GM21526 (cell line): ENCODE results near the gene ABHD16A.

ENCODE experiments used
- ATAC-seq: cut with Tn5 transposase; IDR thresholded peaks from one replicate; pipeline ENCODE4 v1.9.1; 2021; ENCODE audit warnings: moderate library complexity; ENCODE audit not compliant: unreplicated experiment, low FRiP score

Gene ABHD16A

GRCh38 chr6:31732029-31732428, 28.9 kb upstream of the ABHD16A start:
- no peak for ATAC-seq

DNA sequence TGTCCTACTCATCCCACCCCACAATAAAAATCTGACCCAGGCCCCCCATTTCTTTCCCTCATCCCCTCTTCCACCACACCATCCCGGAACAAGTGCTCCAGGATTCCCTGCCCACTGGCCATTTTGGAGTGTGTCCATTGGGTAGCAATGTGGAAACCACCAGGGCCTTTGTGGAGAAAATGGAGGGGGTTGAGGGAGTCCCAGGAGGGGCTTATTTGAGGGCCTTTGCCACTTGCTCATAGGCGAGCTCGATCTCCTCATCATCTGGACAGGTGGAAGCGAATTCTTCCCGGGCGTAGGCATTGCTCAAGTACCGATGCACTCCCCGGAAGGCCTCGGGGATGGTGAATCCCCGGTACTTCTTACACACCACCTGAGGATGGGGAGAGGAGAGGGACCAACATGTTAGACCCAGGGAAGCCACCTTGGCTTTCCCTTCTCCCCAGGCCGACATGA, 27.5 kb upstream of the ABHD16A start:
- no peak for ATAC-seq

DNA sequence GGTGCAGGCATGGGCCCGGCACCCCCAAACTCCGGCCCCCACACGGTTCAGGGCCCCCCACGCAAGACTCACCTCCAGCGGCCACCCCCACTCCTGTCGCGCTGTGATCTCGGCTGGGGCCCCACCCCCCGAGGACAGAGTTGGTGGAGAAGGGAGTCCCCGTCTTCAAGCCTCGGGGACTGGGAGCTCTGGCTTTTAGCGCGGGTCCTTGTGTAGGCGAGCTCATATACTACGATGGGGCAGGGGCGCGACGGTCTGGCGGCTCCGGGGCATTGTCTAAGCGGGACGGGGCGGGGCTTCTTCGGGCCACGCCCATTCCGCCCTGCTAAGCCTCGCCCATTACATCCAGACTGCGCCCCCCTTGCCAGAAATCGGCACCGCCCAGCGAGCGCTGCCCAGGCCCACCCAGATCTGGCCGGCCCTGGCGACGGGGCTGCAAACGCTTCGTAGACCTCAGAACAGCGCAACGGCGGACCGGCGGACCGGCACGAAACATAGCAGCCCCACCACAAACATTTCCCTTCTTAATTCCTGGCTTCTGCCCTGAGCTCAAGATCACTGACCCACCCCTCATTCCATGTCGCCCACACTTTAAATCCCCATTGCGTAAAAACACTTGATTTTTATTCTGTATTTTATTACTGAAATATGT, 27.0 kb upstream of the ABHD16A start:
- ATAC-seq: no peak

DNA sequence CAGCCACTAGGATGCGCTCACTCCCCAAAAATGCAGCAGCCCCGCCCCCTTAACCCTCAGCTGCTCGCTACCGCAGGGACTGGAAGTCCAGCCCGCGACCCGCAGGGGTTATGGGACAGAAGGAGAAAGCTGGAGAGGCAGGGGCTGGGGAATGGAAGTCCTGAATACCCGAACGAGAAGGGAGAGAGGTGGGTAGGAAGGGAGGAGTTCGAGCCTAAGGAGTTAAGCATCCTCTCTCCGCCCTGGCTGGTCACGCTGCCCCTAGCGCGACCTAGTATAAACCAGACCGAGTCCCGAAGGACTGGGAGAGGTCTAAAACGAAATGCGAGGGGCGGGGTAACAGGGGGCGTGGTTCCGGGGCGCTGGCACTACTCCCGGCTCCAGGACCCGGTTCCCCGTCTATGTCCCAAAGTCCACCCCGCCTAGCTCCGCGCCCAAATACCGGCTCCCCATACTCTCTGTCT, 26.4 kb upstream of the ABHD16A start:
- no peak for ATAC-seq

GRCh38 chr6:31728767-31729514, 25.8 kb upstream of the ABHD16A start, which contains the start of gene DDAH2:
Gene DDAH2 (minus strand): TSS chr6:31729299. CDS start chr6:31729161, 138 bp downstream.
- ATAC-seq: no peak

DNA sequence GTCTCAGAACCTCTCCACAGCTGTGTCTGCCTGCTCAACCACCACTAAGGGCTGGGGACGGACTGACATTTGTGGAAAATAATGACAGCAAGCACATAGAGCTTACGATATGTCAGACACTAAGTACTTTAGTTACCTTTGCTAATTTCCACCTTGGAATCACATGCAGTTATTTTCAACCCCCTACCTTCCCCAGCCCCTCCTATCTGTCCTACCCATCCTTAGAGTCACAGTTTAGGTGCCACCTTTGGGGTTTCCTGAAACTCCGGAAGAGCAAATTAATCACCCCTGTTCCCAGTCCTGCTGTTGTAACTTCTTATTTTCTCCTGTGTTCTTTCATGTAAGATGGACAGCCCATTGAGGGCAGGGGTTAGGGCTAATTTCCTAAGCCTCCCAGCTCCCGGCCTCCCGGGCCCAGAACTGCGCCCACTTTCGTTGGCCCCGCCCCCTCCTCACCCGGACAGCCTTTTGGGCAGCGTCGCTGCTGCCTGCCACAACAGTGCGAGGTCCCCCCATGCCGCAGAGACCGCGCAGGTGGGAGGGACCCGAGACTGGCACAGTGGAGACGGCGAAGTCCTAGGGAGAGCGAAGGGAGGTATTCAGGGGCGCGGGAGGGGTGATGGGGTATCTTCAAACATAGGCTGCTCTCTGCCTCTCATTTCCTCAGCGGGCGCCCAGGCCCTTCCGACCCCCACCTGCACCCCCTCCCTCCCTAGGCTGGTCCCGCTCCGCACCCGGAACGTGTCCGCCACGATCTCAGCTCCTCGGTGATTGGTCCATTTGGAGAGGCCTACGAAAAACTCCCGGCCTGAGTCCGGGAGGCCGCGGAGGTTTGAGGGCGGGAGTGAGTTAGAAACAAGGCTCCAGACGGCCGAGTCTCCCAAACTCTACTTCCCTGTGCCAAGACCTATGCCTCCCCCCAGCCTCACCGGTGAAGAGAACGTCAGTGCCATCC, 24.9 kb upstream of the ABHD16A start:
- no peak for ATAC-seq

GRCh38 chr6:31727034-31727716, 24.1 kb upstream of the ABHD16A start:
- no peak for ATAC-seq

DNA sequence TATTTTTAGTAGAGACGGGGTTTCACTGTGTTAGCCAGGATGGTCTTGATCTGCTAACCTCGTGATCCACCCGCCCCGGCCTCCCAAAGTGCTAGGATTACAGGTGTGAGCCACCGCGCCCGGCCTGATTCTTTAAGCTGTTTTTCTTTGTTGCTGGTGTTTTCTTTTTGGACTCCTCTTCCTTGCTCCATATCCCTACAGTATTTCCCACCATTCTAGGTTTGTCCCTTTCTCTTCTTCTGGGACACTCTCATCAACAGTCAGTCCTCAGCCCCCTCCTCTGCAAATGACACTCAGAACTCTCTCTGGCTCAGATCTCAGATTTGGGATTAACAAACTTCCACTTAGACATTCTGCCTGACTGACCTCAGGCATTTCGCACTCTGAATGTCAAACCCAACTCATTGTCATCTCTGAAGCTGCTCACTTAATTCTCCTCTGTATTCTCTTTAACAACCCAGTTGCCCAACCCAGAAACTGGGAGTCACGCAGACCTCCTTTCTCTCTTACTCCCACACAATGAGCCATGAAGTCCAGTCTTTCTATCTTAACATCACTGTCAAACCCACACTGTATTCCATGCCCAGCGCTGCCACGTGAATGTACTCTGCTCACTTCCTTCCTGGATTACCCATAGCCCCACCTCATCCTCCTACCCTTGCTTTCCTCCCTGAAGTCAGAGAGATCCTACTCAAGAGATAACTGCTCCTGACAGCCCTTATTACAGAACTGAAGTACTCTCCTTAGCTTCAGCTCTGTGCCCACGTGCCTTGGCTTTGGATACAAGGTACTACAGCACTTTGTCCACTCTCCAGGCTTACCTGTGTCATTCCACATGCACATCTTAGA, 22.6 kb upstream of the ABHD16A start:
- no peak for ATAC-seq

DNA sequence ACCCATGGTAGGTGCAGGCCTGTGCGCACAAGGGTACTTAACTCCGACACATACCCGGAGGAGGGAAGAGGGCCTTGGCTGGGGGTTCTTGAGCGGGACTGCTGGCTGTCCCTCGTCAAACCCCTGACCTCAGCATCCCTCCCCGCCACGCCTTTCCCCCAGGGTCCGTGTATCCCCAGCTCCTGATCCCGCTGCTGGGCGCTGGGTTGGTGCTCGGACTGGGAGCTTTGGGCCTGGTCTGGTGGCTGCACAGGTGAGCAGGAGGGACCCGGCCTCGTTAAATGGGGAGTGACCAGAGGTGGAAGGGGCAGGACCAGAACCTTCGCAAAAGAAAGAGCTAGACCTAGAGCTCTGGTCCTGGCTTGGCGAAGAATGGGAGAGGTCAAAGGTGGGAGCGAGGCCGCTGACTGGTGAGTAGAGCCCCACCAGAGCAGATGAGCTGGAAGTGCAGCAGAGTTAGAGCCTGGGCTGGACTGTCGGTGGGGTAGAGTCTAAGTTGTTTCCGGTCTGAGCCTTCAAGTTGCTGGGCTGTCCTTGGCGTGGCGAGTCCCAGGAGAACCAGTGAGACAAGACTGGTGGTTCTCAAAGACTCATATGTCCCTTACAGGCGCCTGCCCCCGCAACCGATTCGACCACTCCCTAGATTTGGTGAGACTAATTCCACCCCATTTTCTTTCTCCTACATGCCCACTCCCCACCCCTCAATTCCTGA, 21.0 kb upstream of the ABHD16A start:
- no peak for ATAC-seq

DNA sequence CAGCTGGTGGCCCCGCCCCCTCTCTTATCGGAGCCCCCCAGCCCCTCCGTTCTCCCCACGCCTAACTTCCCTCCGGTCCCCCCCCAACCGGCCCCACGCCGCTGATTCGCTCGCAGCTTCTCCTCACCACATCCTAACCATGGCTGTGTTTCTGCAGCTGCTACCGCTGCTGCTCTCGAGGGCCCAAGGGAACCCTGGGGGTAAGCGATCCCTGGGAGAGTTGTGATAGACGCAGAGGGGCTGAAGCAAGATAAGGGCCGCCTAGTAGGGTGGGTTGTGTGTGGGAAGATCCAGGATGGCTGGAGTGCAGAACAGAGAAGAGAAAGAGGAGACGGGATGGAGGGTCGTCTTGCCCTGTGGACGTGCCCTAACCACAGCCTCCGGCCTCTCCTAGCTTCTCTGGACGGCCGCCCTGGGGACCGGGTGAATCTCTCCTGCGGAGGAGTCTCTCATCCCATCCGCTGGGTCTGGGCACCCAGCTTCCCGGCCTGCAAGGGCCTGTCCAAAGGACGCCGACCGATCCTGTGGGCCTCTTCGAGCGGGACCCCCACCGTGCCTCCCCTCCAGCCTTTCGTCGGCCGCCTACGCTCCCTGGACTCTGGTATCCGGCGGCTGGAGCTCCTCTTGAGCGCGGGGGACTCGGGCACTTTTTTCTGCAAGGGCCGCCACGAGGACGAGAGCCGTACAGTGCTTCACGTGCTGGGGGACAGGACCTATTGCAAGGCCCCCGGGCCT, 20.3 kb upstream of the ABHD16A start, which contains the start of gene MPIG6B:
Gene MPIG6B, plus strand, starts transcription at position 129 of the 735 bp plus-strand sequence. Its CDS starts 11 bp downstream, at position 140.
- ATAC-seq: no peak

DNA sequence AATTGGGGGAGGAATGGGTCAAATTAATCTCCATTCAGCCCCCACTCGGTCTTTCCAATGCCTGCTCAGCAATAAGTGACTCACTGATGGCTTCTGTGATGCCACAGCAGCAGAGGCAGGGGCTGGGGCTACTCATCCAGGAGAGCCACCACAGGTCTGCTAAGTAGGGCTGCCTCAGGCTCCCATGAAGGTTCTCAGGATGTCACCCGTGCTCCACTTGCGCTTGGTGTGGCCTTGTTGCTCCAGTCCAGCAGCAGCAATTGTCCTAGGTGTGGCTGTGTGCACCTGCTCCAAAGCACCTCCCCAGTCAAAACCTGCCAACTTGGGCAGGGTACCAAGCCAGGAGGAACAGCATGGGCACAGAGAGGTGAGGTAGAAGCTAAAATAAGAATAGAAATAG, 19.0 kb upstream of the ABHD16A start:
- ATAC-seq: no peak

GRCh38 chr6:31721351-31722020, 18.4 kb upstream of the ABHD16A start, which contains the start of gene LY6G6C:
Gene LY6G6C (minus strand): TSS chr6:31721746. CDS start chr6:31721679, 67 bp downstream.
- ATAC-seq: no peak

DNA sequence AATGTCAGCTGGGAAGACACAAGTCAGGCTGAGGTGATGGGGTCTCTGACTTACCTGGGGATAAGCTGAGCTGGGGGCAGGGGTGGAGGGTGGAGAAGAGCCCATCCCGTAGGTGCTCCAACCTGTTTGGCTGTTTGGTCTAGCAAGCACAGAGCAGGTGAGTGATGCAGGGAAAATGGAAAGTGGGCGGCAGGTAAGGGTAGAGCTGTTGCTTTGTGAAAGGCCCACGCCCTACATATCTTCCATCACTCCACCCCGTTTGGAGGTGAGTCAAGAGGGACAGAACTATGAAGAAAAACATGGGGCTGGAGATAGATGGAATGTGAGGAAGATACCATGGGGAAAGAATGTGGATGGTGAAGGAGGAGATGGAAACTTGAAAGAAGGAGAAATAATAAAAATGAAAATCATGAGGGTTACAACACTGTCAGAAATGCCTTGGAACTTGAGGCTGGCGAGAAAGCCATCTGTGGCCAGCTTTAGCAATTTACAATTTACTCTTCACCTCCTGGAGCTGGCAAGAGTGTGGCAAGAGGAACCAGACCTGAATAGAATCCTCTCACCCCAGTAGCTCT, 17.2 kb upstream of the ABHD16A start:
- no peak for ATAC-seq

GRCh38 chr6:31719001-31719400, 15.9 kb upstream of the ABHD16A start:
- no peak for ATAC-seq

GRCh38 chr6:31718265-31718664, 15.1 kb upstream of the ABHD16A start:
- no peak for ATAC-seq

DNA sequence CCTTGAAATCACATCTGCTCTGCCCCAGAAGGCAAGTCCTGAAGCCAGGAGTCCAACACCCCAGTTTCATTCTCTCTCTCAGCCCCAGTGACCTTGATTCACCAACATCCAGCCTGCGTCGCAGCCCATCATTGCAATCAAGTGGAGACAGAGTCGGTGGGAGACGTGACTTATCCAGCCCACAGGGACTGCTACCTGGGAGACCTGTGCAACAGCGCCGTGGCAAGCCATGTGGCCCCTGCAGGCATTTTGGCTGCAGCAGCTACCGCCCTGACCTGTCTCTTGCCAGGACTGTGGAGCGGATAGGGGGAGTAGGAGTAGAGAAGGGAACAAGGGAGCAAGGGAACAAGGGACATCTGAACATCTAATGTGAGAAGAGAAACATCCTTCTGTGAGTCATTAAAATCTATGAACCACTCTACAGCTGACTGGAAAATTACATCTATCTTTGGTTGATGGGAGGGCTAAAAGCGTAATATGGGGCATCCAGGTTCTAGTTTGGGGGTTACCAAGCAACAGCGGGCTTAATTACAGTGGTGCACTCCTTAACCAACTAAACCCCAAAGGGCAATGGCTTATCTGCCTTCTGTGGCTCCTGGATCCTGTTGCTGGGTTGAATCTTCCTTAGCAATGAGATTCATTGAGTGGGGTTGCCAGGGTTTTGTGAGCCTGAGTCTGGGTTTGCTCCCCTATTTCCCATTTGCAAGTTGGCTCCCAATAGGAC, 14.5 kb upstream of the ABHD16A start:
- ATAC-seq: no peak
